Lower leg skin (tissue), 4 donors: ENCODE data around the gene SIGLEC11. TPM values are rescaled to one million over a fixed set of nuclear protein-coding genes. Genes with fewer than 3 reads are reported as not detected.

Experiments used
- DNase-seq, 2 donors: peaks; one replicate each; pipeline ENCODE4 v3.0.0-alpha.2; 2019; ENCODE audit warnings: low spot score in 2 of 2
- H3K4me3 ChIP-seq: fragments of 200-600 bp; sonication (generic); 2 replicates; pipeline ENCODE4 v1.5.1; 2017; ENCODE audit warnings: mild to moderate bottlenecking, low read depth; ENCODE audit not compliant: poor library complexity, severe bottlenecking
- CTCF ChIP-seq, 3 donors: fragments of 450-650 bp; IDR thresholded peaks; one replicate each; pipeline ENCODE4 v1.5.1; 2016; ENCODE audit warnings: antibody characterized with exemption in 3 of 3, mild to moderate bottlenecking in 3 of 3, moderate library complexity in 2 of 3
- POLR2A ChIP-seq, 2 donors: fragments of 450-650 bp; IDR thresholded peaks; one replicate each; pipeline ENCODE4 v1.6.1; 2016 to 2017; ENCODE audit warnings: antibody characterized with exemption in 2 of 2, mild to moderate bottlenecking in 1 of 2, moderate library complexity in 1 of 2
- WGBS, 2 donors: methylation state at CpG; one replicate each; pipeline ENCODE4 v1.1.5; 2018; 5-methylcytosine and 5-hydroxymethylcytosine counted together
- intact Hi-C: fragments of 100-400 bp; cut with DNase I; formaldehyde crosslinking; loops from one replicate; pipeline ENCODE4 v1.15.0; 2023; ENCODE audit warnings: low total_unique reads
- total RNA-seq, 4 donors: library from RNA; depleted of rRNA; stranded (reverse); fragments of >200 nt; gene quantifications; one replicate each; pipeline ENCODE4 v1.1.0, GENCODE V29; 2016

SIGLEC11 gene
- total RNA-seq, 4 donors from 2014 or later = 0.13 to 0.63 TPM; not detected in 2

- WGBS, 2 donors = 84 to 86% methylated on average over 21 of the region's 21 CpGs
Observed at GRCh38 chr19:49916839-49917733, 43.9 kb downstream of the SIGLEC11 start.

DNA sequence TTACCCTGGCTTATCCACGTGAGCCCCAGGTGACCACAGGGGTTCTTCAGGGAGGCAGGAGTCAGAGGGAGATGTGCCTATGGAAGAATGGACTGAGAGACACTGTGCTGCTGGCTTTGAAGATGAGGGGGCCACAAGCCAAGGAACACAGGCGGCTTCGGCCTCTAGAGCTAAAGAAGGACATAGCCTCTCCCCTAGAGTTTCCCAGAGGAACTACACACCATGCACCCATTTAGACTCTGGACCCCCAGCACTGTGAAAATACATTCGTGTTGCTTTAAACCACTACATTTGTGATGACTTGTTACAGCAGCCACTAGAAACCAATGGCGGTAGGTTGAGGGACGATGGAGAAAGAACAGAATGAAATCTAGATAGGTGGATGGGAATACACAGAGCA, 45.7 kb downstream of the SIGLEC11 start:
- intact Hi-C loops = no loop called here
- H3K4me3 ChIP-seq = no peak overlapping the region
- DNase-seq = no peak
- WGBS, 2 donors = 96 to 98% methylated on average over 6 of the region's 6 CpGs
- no peak for TF ChIP-seq CTCF (IDR thresholded peaks at IDR 0.05)
- no peak for TF ChIP-seq POLR2A (IDR thresholded peaks at IDR 0.05)

More at GRCh38 chr19:49916839-49917733, 43.9 kb downstream of the SIGLEC11 start:
- no peak overlapping the region for H3K4me3 ChIP-seq
- no peak for TF ChIP-seq CTCF (IDR thresholded peaks at IDR 0.05)
- intact Hi-C loops = no loop called here
- DNase-seq = no peak

GRCh38 chr19:49913720-49914119, 47.3 kb downstream of the SIGLEC11 start:
- WGBS, 2 donors = 79 to 81% methylated on average over 10 of the region's 10 CpGs
- no peak for DNase-seq
- TF ChIP-seq CTCF (IDR thresholded peaks at IDR 0.05) (no peak), POLR2A (IDR thresholded peaks at IDR 0.05) (no peak)
- H3K4me3 ChIP-seq = no peak overlapping the region
- intact Hi-C loops = no loop called here

DNA sequence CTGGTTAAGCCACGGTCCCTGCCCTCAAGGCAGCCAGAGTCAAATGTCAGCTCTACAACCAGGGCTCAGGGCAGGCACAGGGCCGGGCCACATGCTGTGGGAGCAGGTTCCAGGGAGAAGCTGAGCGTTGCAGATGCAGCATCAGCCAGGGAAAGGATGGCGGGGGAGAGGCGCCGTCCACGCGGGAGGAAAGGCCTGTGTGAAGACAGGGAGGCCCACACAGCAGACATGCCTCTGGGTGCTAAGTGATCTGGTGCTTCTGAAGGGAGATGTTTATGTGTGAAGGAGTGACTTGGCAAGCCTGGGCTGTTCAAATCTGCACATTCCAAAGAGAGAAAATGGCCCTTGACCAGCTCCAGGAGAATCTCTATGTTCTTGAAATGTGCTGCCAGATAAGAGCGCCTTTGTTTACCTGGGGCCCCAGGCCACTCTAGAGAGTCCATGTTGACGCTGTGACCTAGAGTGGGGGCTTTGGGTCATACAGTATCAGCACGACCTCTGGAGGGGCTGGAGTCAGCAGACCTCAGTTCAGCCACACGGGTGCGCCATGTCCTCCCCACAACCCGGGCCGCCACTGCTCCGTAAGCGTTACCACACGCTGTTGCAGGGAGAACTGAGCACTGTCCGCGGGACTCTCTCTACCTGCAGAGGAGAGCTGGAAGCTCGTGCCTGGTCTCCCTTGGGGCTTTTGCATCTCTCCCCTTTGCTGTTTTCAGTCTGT, 47.8 kb downstream of the SIGLEC11 start:
- intact Hi-C loops = no loop called here
- 84% methylated on average over 19 to 21 of the region's 21 CpGs for WGBS, 2 donors
- DNase-seq = no peak
- TF ChIP-seq CTCF (IDR thresholded peaks at IDR 0.05) = no peak
- TF ChIP-seq POLR2A (IDR thresholded peaks at IDR 0.05) = no peak
- H3K4me3 ChIP-seq = no peak overlapping the region

DNA sequence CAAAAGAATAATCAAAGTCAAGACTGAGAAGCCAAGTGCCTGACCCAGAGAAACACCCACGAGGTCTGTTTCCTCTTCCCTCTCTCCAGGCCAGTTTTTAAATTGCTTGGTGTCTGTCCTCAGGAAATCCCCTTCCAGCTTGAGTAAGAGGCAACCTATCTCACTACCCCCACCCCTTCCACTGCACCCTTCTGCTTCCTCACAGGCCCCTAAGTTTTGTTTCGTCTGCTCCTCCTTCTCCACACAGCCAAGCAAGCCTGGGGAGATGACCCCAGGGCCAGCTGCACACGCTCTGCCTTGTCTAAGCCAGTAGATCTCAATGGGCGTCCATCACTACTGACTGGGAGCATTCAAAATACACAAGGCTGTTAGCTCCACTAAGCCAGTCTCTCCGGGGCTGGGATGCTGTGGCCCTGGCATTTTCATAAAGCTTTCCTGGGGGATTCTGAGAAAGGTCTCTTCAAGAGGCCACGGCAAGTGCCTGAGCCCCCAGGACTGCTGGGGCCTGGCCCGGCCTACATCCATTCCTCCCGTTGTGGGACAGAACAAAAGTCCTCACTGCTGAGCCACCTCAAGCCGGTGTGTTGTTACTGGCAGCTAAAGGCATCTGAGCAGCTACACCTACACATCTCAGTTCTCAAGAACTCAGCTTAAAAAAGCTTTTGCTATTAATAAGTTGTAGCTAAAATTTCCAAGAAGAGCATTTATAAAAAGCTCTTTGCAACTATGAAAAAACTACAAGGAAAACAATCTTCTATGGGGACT, 49.4 kb downstream of the SIGLEC11 start:
- DNase-seq = no peak
- intact Hi-C loops = no loop called here
- no peak overlapping the region for H3K4me3 ChIP-seq
- 57 to 64% methylated on average over 9 of the region's 9 CpGs for WGBS, 2 donors
- TF ChIP-seq POLR2A (IDR thresholded peaks at IDR 0.05) = no peak
- no peak for TF ChIP-seq CTCF (IDR thresholded peaks at IDR 0.05)
